ENCODE data around the gene ATRN.
"Not testable (repeated sequence)": the region's sequence is repeated elsewhere in the genome, so short reads cannot be mapped to it uniquely, and the experiment has no call there.

ATRN gene

GRCh38 chr20:3605386-3605886 lies 134.6 kb downstream of the ATRN start:
- not testable (repeated sequence) for H3K27ac Mint-ChIP-seq (ENCODE audit: low read depth); H3K9me3 Mint-ChIP-seq; ATAC-seq (replicated peaks; ENCODE audit: extremely low read depth, poor library complexity, severe bottlenecking); H3K4me1 Mint-ChIP-seq; H3K27me3 Mint-ChIP-seq; H3K4me3 Mint-ChIP-seq; DNase-seq (ENCODE audit: low spot score in 2 of 2)
- H3K36me3 Mint-ChIP-seq (ENCODE audit: insufficient read depth) = peaks cover 22% of the 10 kb centered on the region

DNA sequence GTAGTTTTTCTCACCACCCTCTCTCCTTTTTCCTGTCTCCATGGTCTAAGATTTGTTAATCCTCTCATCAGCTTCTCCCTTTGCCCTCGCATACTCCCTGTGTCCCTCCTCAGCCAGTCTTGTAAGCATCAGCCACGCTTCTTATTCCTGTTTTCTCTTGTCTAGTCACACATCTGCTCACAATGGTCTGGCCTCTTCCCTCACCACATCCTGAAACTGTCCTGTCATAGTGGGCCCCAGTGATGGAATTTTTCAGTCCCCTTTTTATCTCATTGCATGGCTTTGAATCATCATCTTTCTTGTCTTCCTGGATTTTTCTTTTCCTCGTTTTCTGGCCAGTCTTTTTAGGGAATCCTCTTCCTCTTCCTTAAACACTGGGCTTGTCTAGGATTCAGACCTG lies 135.2 kb downstream of the ATRN start:
- no peak for ATAC-seq (replicated peaks; ENCODE audit: extremely low read depth, poor library complexity, severe bottlenecking)
- no peak for DNase-seq (ENCODE audit: low spot score in 2 of 2)
- no peaks in the 10 kb centered on the region for H3K9me3 Mint-ChIP-seq
- H3K27ac Mint-ChIP-seq (ENCODE audit: low read depth) = no peak overlapping the region
- H3K4me1 Mint-ChIP-seq = no peaks in the 10 kb centered on the region
- H3K4me3 Mint-ChIP-seq = no peak overlapping the region
- peaks cover 18% of the 10 kb centered on the region for H3K36me3 Mint-ChIP-seq (ENCODE audit: insufficient read depth)
- H3K27me3 Mint-ChIP-seq = no peaks in the 10 kb centered on the region

DNA sequence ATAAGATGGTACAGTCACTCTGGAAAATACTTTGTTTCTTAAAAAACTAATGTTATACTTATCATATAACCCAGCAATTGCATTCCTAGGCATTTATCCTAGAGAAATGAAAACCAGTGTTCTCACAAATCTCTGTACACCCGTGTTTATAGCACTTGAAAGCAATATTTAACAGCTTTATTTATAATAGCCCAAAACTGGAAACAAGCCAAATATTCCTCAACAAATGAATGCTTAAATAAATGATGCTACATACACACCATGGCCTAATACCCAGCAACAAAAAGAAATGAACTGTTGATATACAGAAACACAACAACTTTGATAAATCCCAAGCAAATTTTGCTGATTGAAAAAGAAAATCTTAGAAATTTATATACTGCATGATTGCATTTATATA lies 141.1 kb downstream of the ATRN start:
- Mint-ChIP-seq H3K9me3 (no peaks in the 10 kb centered on the region), H3K27me3 (no peaks in the 10 kb centered on the region), H3K4me1 (no peaks in the 10 kb centered on the region), H3K4me3 (no peak overlapping the region), H3K36me3 (ENCODE audit: insufficient read depth) (peaks cover 11% of the 10 kb centered on the region), H3K27ac (ENCODE audit: low read depth) (no peak overlapping the region)
- DNase-seq (ENCODE audit: low spot score in 2 of 2) (no peak), ATAC-seq (replicated peaks; ENCODE audit: extremely low read depth, poor library complexity, severe bottlenecking) (no peak)

- H3K27me3 Mint-ChIP-seq = no peaks in the 10 kb centered on the region
- peaks cover 11% of the 10 kb centered on the region for H3K36me3 Mint-ChIP-seq (ENCODE audit: insufficient read depth)
- H3K9me3 Mint-ChIP-seq = no peaks in the 10 kb centered on the region
- H3K4me1 Mint-ChIP-seq = no peaks in the 10 kb centered on the region
- no peak overlapping the region for H3K4me3 Mint-ChIP-seq
- DNase-seq (ENCODE audit: low spot score in 2 of 2) (no peak), ATAC-seq (replicated peaks; ENCODE audit: extremely low read depth, poor library complexity, severe bottlenecking) (no peak)
- no peak overlapping the region for H3K27ac Mint-ChIP-seq (ENCODE audit: low read depth)
Observed at GRCh38 chr20:3612795-3613572, 142.2 kb downstream of the ATRN start.

GRCh38 chr20:3613821-3614440 lies 143.1 kb downstream of the ATRN start:
- Mint-ChIP-seq H3K27me3 (no peaks in the 10 kb centered on the region), H3K9me3 (no peaks in the 10 kb centered on the region), H3K27ac (ENCODE audit: low read depth) (no peak overlapping the region), H3K36me3 (ENCODE audit: insufficient read depth) (peaks cover 7% of the 10 kb centered on the region), H3K4me3 (no peak overlapping the region), H3K4me1 (no peaks in the 10 kb centered on the region)
- DNase-seq (ENCODE audit: low spot score in 2 of 2) (no peak), ATAC-seq (replicated peaks; ENCODE audit: extremely low read depth, poor library complexity, severe bottlenecking) (no peak)

DNA sequence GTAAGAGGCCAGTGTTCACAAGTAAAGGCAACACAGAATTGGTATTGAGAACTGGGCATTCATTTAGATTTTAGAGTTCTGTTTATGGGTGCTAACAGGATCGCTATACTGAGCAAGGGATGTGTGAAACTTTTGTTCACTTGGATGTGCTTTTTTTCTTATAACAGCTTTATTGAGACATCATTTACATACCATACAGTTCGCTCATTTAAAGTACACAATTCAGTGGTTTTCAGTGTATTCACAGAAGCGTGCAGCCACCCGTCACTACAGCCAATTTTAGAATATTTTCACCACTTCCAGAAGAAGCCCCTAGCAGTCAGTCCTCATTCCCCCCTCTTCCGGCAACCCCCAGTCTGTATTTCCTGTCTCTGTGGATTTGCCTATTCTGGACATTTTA lies 143.6 kb downstream of the ATRN start:
- H3K27me3 Mint-ChIP-seq = no peaks in the 10 kb centered on the region
- H3K4me3 Mint-ChIP-seq = no peak overlapping the region
- ATAC-seq (replicated peaks; ENCODE audit: extremely low read depth, poor library complexity, severe bottlenecking) = no peak
- DNase-seq (ENCODE audit: low spot score in 2 of 2) = no peak
- no peaks in the 10 kb centered on the region for H3K4me1 Mint-ChIP-seq
- H3K27ac Mint-ChIP-seq (ENCODE audit: low read depth) = no peak overlapping the region
- H3K9me3 Mint-ChIP-seq = no peaks in the 10 kb centered on the region
- peaks cover 6% of the 10 kb centered on the region for H3K36me3 Mint-ChIP-seq (ENCODE audit: insufficient read depth)

DNA sequence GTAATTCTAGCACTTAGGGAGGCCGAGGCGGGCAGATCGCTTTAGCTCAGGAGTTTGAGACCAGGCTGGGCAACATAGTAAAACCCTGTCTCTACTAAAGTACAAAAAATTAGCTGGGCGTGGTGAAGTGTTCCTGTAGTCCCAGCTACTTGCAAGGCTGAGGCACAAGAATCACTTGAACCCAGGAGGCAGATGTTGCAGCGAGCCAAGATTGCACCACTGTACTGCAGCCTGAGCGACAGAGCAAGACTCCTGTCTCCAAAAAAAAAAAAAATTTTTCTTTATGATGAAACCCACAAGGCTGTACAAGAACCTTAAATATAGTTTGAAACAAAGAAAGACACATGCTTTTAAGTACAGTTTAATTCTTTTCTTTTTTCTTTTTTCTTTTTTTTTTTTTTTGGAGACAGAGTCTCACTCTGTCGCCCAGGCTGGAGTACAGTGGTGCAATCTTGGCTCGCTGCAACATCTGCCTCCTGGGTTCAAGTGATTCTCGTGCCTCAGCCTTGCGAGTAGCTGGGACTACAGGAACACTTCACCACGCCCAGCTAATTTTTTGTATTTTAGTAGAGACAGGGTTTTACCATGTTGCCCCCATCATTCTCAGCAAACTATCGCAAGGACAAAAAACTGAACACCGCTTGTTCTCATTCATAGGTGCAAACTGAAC lies 144.5 kb downstream of the ATRN start:
- not testable (repeated sequence) for H3K27ac Mint-ChIP-seq (ENCODE audit: low read depth); H3K36me3 Mint-ChIP-seq (ENCODE audit: insufficient read depth); H3K27me3 Mint-ChIP-seq; H3K9me3 Mint-ChIP-seq; H3K4me1 Mint-ChIP-seq; DNase-seq (ENCODE audit: low spot score in 2 of 2); H3K4me3 Mint-ChIP-seq; ATAC-seq (replicated peaks; ENCODE audit: extremely low read depth, poor library complexity, severe bottlenecking)

DNA sequence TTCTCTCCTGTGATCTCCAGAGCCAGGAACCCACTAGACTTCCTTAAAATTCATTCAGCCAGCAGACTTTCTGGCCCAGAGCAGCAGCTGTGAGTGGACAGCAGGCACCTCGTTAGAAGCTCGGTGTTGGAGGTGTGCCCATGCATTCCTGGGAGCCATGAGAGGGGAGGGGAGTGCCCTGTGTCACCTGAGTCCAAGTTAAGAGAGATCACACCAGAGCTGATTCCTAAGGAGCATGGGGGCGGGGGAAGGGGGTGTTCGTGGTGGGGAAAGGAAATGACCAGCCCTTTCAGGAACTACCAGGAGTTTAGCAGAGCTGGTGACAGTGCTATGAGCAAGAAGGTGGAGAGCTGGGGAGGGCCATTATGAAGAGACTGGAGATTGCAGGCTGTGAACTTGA lies 145.4 kb downstream of the ATRN start:
- Mint-ChIP-seq H3K4me3 (no peak overlapping the region), H3K27ac (ENCODE audit: low read depth) (no peak overlapping the region), H3K36me3 (ENCODE audit: insufficient read depth) (peaks cover 6% of the 10 kb centered on the region), H3K4me1 (no peaks in the 10 kb centered on the region), H3K27me3 (no peaks in the 10 kb centered on the region), H3K9me3 (no peaks in the 10 kb centered on the region)
- no peak for DNase-seq (ENCODE audit: low spot score in 2 of 2)
- ATAC-seq (replicated peaks; ENCODE audit: extremely low read depth, poor library complexity, severe bottlenecking) = no peak

GRCh38 chr20:3621111-3621510 lies 150.3 kb downstream of the ATRN start:
- no peak for ATAC-seq (replicated peaks; ENCODE audit: extremely low read depth, poor library complexity, severe bottlenecking)

GRCh38 chr20:3622406-3622805 lies 151.6 kb downstream of the ATRN start:
- Mint-ChIP-seq H3K27me3 (no peaks in the 10 kb centered on the region), H3K36me3 (ENCODE audit: insufficient read depth) (peaks cover 2% of the 10 kb centered on the region), H3K27ac (ENCODE audit: low read depth) (no peak overlapping the region), H3K9me3 (no peaks in the 10 kb centered on the region), H3K4me1 (no peaks in the 10 kb centered on the region), H3K4me3 (no peak overlapping the region)
- DNase-seq (ENCODE audit: low spot score in 2 of 2) (no peak), ATAC-seq (replicated peaks; ENCODE audit: extremely low read depth, poor library complexity, severe bottlenecking) (no peak)

More at GRCh38 chr20:3621111-3621510, 150.3 kb downstream of the ATRN start:
- H3K27ac Mint-ChIP-seq (ENCODE audit: low read depth) = no peak overlapping the region
- DNase-seq (ENCODE audit: low spot score in 2 of 2) = no peak
- no peaks in the 10 kb centered on the region for H3K9me3 Mint-ChIP-seq
- H3K27me3 Mint-ChIP-seq = no peaks in the 10 kb centered on the region
- H3K4me1 Mint-ChIP-seq = no peaks in the 10 kb centered on the region
- H3K36me3 Mint-ChIP-seq (ENCODE audit: insufficient read depth) = peaks cover 5% of the 10 kb centered on the region
- no peak overlapping the region for H3K4me3 Mint-ChIP-seq

DNA sequence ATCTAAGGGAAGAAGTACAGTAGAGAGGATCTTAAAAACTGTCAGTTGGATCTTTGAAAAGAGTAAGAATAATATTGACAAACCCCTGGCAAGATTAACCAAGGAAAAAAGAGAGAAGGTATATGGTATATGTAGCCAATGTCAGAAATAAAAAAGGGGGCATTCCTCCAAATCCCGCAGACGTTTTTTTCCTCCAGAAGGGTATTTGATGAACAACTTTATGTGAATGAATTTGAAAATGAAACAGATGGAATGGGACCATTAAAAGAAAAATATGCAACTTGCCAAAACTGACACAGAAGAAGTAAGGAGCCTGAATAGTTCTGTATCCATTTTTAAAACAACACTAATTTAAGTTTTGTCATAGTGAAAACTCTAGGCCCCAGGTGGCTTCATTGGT lies 156.7 kb downstream of the ATRN start:
- Mint-ChIP-seq H3K4me1 (no peaks in the 10 kb centered on the region), H3K27ac (ENCODE audit: low read depth) (no peak overlapping the region), H3K27me3 (no peaks in the 10 kb centered on the region), H3K9me3 (no peaks in the 10 kb centered on the region), H3K36me3 (ENCODE audit: insufficient read depth) (peaks cover 5% of the 10 kb centered on the region), H3K4me3 (no peak overlapping the region)
- no peak for DNase-seq (ENCODE audit: low spot score in 2 of 2)
- no peak for ATAC-seq (replicated peaks; ENCODE audit: extremely low read depth, poor library complexity, severe bottlenecking)

DNA sequence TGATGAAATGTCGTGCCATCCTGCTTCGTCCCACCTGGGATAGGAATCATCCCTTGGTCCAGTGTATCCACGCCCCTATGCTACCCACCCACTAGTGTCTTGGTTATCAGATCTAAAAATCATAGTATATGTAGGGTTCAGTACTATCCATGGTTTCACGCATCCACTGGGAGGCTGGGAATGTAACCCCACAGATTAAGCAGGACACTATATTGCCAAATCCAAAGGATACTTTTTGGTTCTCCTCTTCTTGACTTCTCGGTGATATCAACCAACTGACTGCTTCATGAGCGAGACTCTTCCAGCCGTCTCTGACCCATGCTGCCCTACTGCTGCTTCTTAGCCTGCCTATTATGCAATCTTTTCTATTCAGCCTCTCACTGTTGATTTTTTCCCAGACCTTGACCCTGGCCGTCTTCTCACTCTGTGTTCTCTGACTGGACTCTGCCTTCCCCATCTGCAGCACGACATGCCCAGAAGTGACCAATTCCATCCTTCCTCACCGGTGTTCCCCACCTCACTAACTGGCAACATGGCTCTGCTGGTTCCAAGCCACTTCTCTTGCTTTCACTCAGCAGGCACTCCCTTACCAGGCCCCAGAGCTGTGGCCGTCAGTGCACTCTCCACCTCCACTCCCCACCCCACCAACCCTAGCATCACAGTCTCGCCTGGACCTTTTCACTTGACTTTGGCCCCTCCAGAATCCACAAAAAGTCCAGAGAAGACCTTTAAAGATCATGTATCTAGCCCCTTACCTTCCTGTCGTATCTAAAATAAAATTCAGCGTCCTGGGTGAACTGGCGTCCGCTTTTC lies 157.9 kb downstream of the ATRN start:
- Mint-ChIP-seq H3K36me3 (ENCODE audit: insufficient read depth) (peaks cover 5% of the 10 kb centered on the region), H3K4me1 (no peaks in the 10 kb centered on the region)
- no peak for ATAC-seq (replicated peaks; ENCODE audit: extremely low read depth, poor library complexity, severe bottlenecking)

More for the DNA sequence above, 157.9 kb downstream of the ATRN start:
- no peaks in the 10 kb centered on the region for H3K27me3 Mint-ChIP-seq
- no peak for DNase-seq (ENCODE audit: low spot score in 2 of 2)
- H3K27ac Mint-ChIP-seq (ENCODE audit: low read depth) = no peak overlapping the region
- H3K9me3 Mint-ChIP-seq = no peaks in the 10 kb centered on the region
- H3K4me3 Mint-ChIP-seq = no peak overlapping the region
